Peyer's patch (tissue), 4 donors: ENCODE data around the gene COL9A3.

Source experiments
- CTCF ChIP-seq, 6 experiments: fragments of 450-650 bp in 4 of 6; fragments of 200-600 bp in 2 of 6; sonication (generic) in 1 of 6; IDR thresholded peaks; one replicate each; pipeline ENCODE4 v1.5.1; 2017 to 2019; ENCODE audit warnings: antibody characterized with exemption in 6 of 6, mild to moderate bottlenecking in 3 of 6, moderate library complexity in 1 of 6
- POLR2A ChIP-seq, 2 donors: fragments of 450-650 bp; IDR thresholded peaks; one replicate each; pipeline ENCODE4 v1.5.1; 2017; ENCODE audit warnings: antibody characterized with exemption in 2 of 2, mild to moderate bottlenecking in 2 of 2, moderate library complexity in 2 of 2

DNA sequence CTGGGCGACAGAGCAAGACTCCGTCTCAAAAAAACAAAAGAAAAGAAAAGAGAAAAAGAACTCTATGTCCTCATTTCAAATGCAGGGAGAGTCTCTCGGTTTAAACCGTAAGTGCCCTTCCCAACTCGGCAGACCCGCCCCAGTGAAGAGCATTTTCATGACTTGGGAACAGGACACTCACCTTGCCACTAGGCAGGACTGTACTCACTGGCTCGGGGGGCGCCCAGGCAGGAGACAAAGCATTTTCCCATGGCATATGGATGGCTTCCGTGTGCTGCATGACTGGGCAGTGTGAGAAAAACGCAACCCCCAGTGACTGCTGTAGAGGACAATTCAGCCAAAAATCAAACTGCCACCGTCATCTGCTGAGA is 44.2 kb upstream of the COL9A3 start:
- no peak for TF ChIP-seq CTCF (IDR thresholded peaks at IDR 0.05)
- TF ChIP-seq POLR2A (IDR thresholded peaks at IDR 0.05), result no peak
